ENCODE results near the gene CLK2. TPM values are rescaled to one million over a fixed set of nuclear protein-coding genes. Genes with fewer than 3 reads are reported as not detected.

The CLK2 gene
- total RNA-seq, 4 donors from 2014 or later = 31.9 to 92.9 (median 51.5) TPM

DNA sequence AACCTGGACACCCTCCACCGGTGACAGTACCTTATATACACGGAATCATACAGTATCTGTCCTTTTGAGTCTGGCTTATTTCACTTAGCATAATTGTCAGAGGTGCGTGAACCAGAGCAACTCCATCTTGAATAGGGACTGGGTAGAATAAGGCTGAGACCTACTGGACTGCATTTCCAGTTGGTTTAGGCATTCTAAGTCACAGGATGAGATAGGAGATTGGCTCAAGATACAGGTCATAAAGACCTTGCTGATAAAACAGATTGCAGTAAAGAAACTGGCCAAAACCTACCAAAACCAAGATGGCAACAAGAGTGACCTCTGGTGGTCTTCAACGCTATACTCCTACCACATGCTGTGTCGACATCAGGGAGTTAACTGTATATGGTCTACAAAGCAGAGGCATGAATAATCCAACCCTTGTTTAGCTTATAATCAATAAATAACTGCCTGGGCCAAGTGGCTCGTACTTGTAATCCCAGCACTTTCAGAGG is 34.0 kb upstream of the CLK2 start:
- Histone ChIP-seq H3K4me1 (peaks cover 10 to 35% (median 20%) of the 10 kb centered on the region in 4 donors), H3K9me3 (no peaks in the 10 kb centered on the region), H3K27ac (peak overlapping the region in 3 of 4 donors; percentile 91 to 94 (median 94)), H3K27me3 (no peaks in the 10 kb centered on the region), H3K4me3 (no peak overlapping the region), H3K36me3 (no peaks in the 10 kb centered on the region)
- intact Hi-C loops (cut with DNase I; ENCODE audit: low total_unique reads) (no loop called here), in situ Hi-C loops (cut with MboI; ENCODE audit: low pct_ligation_motif_present in 1 of 4, low pct_unique_long_range_greater_than_20kb in 1 of 4, low sequenced_read_pairs in 3 of 4) (no loop called here)
- WGBS, 2 donors (ENCODE audit: low coverage in 1 of 2) = 68 to 69% methylated on average over 4 to 6 of the region's 6 CpGs
- no peak for DNase-seq
- TF ChIP-seq, protein P1, sequence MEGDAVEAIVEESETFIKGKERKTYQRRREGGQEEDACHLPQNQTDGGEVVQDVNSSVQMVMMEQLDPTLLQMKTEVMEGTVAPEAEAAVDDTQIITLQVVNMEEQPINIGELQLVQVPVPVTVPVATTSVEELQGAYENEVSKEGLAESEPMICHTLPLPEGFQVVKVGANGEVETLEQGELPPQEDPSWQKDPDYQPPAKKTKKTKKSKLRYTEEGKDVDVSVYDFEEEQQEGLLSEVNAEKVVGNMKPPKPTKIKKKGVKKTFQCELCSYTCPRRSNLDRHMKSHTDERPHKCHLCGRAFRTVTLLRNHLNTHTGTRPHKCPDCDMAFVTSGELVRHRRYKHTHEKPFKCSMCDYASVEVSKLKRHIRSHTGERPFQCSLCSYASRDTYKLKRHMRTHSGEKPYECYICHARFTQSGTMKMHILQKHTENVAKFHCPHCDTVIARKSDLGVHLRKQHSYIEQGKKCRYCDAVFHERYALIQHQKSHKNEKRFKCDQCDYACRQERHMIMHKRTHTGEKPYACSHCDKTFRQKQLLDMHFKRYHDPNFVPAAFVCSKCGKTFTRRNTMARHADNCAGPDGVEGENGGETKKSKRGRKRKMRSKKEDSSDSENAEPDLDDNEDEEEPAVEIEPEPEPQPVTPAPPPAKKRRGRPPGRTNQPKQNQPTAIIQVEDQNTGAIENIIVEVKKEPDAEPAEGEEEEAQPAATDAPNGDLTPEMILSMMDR (IDR thresholded peaks at IDR 0.05) = peak in 2 of 5 experiments; percentile 15 to 16
- no peak for TF ChIP-seq POLR2A (IDR thresholded peaks at IDR 0.05)

DNA sequence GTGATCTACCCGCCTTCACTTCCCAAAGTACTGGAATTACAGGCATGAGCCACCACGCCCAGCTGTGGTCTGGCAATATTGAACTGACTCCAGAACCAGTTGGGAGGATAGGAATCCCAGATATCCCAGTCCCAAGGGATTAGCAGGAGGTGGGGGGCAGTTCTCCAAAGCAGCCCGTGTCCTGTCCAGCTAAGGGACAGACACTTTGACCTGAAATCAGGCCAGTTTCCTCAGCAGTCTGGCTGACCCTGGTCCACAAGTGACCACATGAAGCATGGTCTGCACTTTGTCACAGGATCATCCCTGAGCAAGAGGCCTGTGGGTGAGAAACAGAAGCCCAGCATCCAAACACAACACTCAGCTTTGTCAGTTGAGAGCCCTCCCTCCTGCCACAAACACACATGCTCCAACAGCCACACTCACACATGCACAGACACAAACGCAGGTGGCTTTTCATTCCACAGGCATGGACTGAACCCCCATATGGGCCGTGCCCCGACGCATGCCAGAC is 32.6 kb upstream of the CLK2 start:
- H3K4me1 ChIP-seq = peaks cover 10 to 35% (median 20%) of the 10 kb centered on the region in 4 donors
- TF ChIP-seq POLR2AphosphoS5 (IDR thresholded peaks at IDR 0.05) (no peak), POLR2A (IDR thresholded peaks at IDR 0.05) (no peak)
- TF ChIP-seq, protein P1 (IDR thresholded peaks at IDR 0.05) = no peak
- in situ Hi-C loops (cut with MboI; ENCODE audit: low pct_ligation_motif_present in 1 of 4, low pct_unique_long_range_greater_than_20kb in 1 of 4, low sequenced_read_pairs in 3 of 4) (no loop called here), intact Hi-C loops (cut with DNase I; ENCODE audit: low total_unique reads) (no loop called here)
- no peaks in the 10 kb centered on the region for H3K9me3 ChIP-seq
- H3K4me3 ChIP-seq = no peak overlapping the region
- 73% methylated on average over 7 of the region's 7 CpGs; no CpG with 5 or more reads in 1 of the 2 donors for WGBS, 2 donors (ENCODE audit: low coverage in 1 of 2)
- no peak overlapping the region for H3K27ac ChIP-seq
- H3K27me3 ChIP-seq = no peaks in the 10 kb centered on the region
- no peaks in the 10 kb centered on the region for H3K36me3 ChIP-seq
- DNase-seq = no peak

DNA sequence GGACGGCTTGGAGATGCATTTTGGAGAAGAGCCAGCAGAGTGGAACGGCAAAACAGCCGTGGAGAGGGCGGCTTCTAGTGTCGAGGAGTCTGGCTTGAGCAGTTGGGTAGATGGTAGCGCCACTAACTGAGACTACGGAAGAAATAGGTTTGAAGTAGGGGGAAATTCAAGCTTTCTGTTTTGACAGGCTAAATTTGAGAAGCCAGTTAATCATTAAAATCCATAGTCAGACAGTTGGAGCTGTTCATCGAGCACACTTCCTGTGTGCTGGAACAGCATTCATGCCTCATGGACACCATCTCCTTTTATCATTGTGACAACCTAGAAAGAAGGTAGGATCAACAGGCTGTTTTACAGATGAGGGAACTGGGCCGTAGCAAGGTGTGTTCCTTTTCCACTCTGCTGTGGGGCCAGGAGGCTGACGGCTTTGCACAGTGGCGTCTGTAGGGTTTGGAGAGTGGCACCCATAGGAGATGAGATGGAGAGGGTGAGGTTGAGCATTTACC is 31.3 kb upstream of the CLK2 start:
- Histone ChIP-seq H3K36me3 (no peaks in the 10 kb centered on the region), H3K4me1 (peaks cover 5 to 27% (median 12%) of the 10 kb centered on the region in 4 donors), H3K9me3 (no peaks in the 10 kb centered on the region), H3K27me3 (no peaks in the 10 kb centered on the region), H3K4me3 (peak overlapping the region in 1 of 4 donors; percentile 7), H3K27ac (peak overlapping the region in 3 of 4 donors; percentile 20 to 56 (median 30))
- no peak for DNase-seq
- intact Hi-C loops (cut with DNase I; ENCODE audit: low total_unique reads) = no loop called here
- in situ Hi-C loops (cut with MboI; ENCODE audit: low pct_ligation_motif_present in 1 of 4, low pct_unique_long_range_greater_than_20kb in 1 of 4, low sequenced_read_pairs in 3 of 4) = no loop called here
- WGBS, 2 donors (ENCODE audit: low coverage in 1 of 2) = 31 to 54% methylated on average over 5 to 11 of the region's 11 CpGs
- TF ChIP-seq POLR2AphosphoS5 (IDR thresholded peaks at IDR 0.05) (no peak), EP300 (IDR thresholded peaks at IDR 0.05; ENCODE audit: low read depth) (no peak), POLR2A (IDR thresholded peaks at IDR 0.05) (no peak)
- TF ChIP-seq, protein P1 (IDR thresholded peaks at IDR 0.05) = no peak

DNA sequence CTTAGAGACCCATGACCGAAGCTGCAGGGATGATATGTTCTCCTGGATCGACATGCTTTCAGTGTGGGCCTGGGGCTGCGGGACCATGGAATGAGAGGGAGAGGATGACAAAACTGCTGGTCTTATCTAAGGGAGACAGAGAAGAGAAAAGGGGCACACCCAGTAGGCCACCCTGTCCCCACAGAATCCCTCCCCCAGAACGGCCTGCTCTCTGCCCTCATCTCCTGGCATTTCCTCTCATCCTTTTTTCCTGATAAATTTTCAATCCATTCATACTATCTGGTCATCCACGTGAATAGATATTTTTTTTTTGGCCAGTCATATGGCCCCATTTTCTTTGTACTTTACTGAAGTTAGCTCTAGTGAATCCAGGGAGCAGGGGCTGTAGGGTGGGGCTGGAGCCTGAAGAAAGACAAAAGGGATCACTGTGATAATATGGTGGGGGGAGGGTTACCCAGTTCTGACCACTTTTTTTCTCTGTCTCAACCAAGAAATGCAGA is 28.1 kb upstream of the CLK2 start, which contains the start of gene PKLR:
TSS of gene PKLR (minus strand) at position 97 of the 500 bp plus-strand sequence. CDS start at position 54, 43 bp downstream.
- Histone ChIP-seq H3K27ac (no peak within 1 kb of the TSS), H3K4me3 (no peak within 1 kb of the TSS), H3K36me3 (no peaks in the 10 kb centered on the region), H3K4me1 (peaks cover 0 to 14% (median 3%) of the 10 kb centered on the region in 4 donors), H3K9me3 (no peaks in the 10 kb centered on the region), H3K27me3 (peaks cover 6% of the 10 kb centered on the region)
- TF ChIP-seq POLR2A (IDR thresholded peaks at IDR 0.05) (no peak), POLR2AphosphoS5 (IDR thresholded peaks at IDR 0.05) (no peak), EP300 (IDR thresholded peaks at IDR 0.05; ENCODE audit: low read depth) (no peak)
- TF ChIP-seq, protein P1 (IDR thresholded peaks at IDR 0.05) = no peak
- in situ Hi-C loops (cut with MboI; ENCODE audit: low pct_ligation_motif_present in 1 of 4, low pct_unique_long_range_greater_than_20kb in 1 of 4, low sequenced_read_pairs in 3 of 4) = no loop called here
- no peak for DNase-seq
- 89 to 91% methylated on average over 4 to 5 of the region's 5 CpGs for WGBS, 2 donors (ENCODE audit: low coverage in 1 of 2)
- intact Hi-C loops (cut with DNase I; ENCODE audit: low total_unique reads) = no loop called here

Data from transverse colon (tissue), 4 donors.